Upper lobe of right lung (tissue), 1 donor: ENCODE results near the gene SIPA1L3. TPM values are rescaled to one million over a fixed set of nuclear protein-coding genes. Genes with fewer than 3 reads are reported as not detected.

Experiments used
- ATAC-seq: fragments of 200-7000 bp; cut with Tn5 transposase; one replicate; pipeline ENCODE4 v1.9.1; 2020; ENCODE audit warnings: mild to moderate bottlenecking, moderate library complexity
- DNase-seq: peaks from one replicate; pipeline ENCODE4 v3.0.0-alpha.2; 2020
- H3K27ac ChIP-seq: fragments of 200-600 bp; one replicate; pipeline ENCODE4 v1.8.0; 2022
- H3K27me3 ChIP-seq: fragments of 200-600 bp; one replicate; pipeline ENCODE4 v1.8.0; 2022; ENCODE audit warnings: mild to moderate bottlenecking
- H3K36me3 ChIP-seq: fragments of 200-600 bp; one replicate; pipeline ENCODE4 v1.8.0; 2022
- H3K4me1 ChIP-seq: fragments of 200-600 bp; one replicate; pipeline ENCODE4 v1.8.0; 2022
- H3K4me3 ChIP-seq: fragments of 200-600 bp; one replicate; pipeline ENCODE4 v1.8.0; 2022; ENCODE audit warnings: mild to moderate bottlenecking
- H3K9me3 ChIP-seq: fragments of 200-600 bp; one replicate; pipeline ENCODE4 v1.8.0; 2022
- intact Hi-C: fragments of 100-400 bp; cut with DNase I; formaldehyde crosslinking; loops from one replicate; pipeline ENCODE4 v1.11.0; 2022
- total RNA-seq: library from RNA; stranded (reverse); fragmentation: NEBNext Ultra II Directional; extraction: Animal tissue kit (Norgen Biotek cat#: 25700); gene quantifications from one replicate; pipeline ENCODE4 v1.2.1, GENCODE V29; 2021
- TF ChIP-seq, protein P1 (sequence below): fragments of 200-600 bp; IDR thresholded peaks from one replicate; pipeline ENCODE4 v1.8.0; 2022; ENCODE audit warnings: antibody characterized with exemption
- donor health status: DM: no; HTN: yes; CAD: no; lungs with severe emphysema.

SIPA1L3 gene
- total RNA-seq, 1 donor from 2014 or later: 66.3 TPM

DNA sequence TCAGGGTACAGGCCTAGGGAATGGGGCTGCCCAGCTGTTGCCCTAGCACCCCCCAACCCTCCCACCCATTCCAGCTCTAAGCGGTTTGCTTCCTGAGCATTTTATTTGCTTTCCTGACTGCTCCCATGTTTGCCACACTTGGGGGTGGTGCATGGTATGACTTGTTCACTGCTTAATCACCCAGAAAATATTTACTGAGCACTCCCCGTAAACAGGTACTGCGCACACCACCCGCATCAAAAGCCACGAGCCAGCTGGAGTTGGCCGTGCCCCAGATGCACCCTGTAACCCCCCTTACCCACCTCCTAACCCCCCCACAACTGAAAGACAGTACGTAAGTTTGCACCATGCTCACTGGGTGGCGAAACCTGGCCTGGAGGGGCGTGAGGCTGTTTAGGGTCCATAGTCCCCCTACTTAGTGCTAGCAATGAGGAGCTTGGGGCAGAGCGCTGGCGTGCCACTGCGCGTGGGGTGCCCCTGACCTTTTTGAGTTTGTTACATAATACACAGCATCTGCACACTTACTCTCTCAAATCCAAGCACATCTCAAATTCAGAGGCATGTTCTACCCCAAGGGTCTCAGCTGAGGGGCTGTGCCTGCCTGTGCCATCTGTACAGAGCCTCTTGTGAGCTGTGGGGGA is 287.2 kb downstream of the SIPA1L3 start:
- TF ChIP-seq, protein P1, sequence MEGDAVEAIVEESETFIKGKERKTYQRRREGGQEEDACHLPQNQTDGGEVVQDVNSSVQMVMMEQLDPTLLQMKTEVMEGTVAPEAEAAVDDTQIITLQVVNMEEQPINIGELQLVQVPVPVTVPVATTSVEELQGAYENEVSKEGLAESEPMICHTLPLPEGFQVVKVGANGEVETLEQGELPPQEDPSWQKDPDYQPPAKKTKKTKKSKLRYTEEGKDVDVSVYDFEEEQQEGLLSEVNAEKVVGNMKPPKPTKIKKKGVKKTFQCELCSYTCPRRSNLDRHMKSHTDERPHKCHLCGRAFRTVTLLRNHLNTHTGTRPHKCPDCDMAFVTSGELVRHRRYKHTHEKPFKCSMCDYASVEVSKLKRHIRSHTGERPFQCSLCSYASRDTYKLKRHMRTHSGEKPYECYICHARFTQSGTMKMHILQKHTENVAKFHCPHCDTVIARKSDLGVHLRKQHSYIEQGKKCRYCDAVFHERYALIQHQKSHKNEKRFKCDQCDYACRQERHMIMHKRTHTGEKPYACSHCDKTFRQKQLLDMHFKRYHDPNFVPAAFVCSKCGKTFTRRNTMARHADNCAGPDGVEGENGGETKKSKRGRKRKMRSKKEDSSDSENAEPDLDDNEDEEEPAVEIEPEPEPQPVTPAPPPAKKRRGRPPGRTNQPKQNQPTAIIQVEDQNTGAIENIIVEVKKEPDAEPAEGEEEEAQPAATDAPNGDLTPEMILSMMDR: no peak
- Histone ChIP-seq H3K27me3 (no peaks in the 10 kb centered on the region), H3K4me1 (no peaks in the 10 kb centered on the region), H3K4me3 (no peak overlapping the region), H3K9me3 (no peaks in the 10 kb centered on the region), H3K36me3 (peaks cover 8% of the 10 kb centered on the region), H3K27ac (no peak overlapping the region)
- intact Hi-C loops: no loop called here
- DNase-seq: no peak
- ATAC-seq: no peak

DNA sequence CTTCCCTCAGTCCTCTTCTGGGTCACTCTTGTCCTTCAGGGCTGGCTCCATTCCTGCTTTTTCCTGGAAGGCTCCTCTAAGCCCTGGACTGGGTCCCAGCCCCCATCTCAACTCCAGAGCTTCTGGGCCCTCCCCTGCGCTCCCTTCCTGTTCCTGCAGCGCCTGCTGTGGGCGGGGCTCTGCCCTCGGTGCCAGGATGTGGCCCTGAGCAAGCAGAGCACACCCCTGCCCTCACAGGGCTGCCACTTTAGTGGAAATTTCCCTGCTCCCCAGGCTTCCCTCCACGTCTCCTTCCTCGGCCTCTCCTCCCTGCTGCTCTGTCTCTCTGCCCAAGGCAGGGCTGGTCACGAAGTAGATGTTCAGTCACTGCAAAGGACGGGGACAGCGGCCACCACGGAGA is 288.2 kb downstream of the SIPA1L3 start:
- no peak overlapping the region for H3K27ac ChIP-seq
- no peaks in the 10 kb centered on the region for H3K9me3 ChIP-seq
- H3K36me3 ChIP-seq: peaks cover 9% of the 10 kb centered on the region
- TF ChIP-seq, protein P1: no peak
- DNase-seq (no peak), ATAC-seq (no peak)
- no peak overlapping the region for H3K4me3 ChIP-seq
- intact Hi-C loops: no loop called here
- H3K27me3 ChIP-seq: no peaks in the 10 kb centered on the region
- H3K4me1 ChIP-seq: no peaks in the 10 kb centered on the region

DNA sequence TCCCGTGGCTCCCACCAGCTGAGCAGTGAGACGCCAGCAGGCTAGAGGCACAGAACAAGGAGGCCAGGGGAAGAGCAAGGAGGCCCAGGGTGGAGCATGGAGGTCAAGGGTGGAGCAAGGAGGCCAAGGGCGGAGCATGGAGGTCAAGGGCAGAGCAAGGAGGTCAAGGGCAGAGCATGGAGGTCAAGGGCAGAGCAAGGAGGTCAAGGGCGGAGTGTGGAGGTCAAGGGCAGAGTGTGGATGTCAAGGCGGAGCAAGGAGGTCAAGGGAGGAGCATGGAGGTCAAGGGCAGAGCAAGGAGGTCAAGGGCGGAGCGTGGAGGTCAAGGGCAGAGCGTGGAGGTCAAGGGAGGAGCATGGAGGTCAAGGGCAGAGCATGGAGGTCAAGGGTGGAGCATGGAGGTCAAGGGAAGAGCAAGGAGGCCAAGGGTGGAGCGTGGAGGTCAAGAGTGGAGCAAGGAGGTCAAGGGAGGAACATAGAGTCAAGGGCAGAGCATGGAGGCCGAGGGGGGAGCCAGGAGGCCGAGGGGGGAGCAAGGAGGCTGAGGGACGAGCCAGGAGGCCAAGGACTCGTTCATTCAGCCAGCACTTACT is 289.3 kb downstream of the SIPA1L3 start:
- Histone ChIP-seq H3K27me3 (no peaks in the 10 kb centered on the region), H3K36me3 (peaks cover 9% of the 10 kb centered on the region), H3K9me3 (no peaks in the 10 kb centered on the region), H3K4me3 (no peak overlapping the region), H3K4me1 (no peaks in the 10 kb centered on the region), H3K27ac (no peak overlapping the region)
- DNase-seq: no peak
- intact Hi-C loops: no loop called here
- TF ChIP-seq, protein P1: no peak
- ATAC-seq: no peak

DNA sequence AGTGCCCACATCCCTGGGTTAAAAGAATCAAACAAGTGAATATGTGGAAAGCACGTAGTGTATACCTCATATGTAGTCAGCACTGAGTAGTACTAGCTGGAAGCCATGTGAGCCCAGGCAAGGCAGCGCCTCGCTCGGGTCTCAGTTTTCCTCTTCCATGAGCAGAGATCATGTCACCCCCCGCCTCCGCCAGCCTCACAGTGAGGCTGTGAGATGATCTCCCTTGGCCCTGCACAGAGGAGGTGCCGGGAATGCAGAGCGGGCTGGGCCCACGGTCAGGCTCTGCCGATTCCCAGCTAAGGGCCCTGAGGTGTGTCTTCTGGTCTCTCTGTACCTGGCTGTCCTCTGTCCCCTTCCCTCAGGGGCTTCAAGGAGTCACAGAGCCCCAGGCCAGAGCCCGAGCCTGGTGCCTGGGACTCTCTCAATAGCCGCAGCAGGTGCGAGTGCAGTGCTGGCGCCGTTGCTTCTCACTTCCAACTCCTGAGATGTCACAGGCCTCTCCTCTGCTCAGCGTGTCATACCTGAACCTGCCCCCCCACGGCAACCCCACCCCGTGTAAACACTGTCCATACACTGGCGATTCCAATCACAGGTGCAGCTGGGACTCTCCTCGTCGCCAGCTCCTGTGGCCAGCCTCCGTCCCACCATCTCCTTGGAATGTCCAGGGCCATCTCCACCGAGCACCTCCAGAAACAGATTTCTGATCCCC is 290.1 kb downstream of the SIPA1L3 start:
- no peak for DNase-seq
- Histone ChIP-seq H3K27me3 (no peaks in the 10 kb centered on the region), H3K4me1 (no peaks in the 10 kb centered on the region), H3K4me3 (no peak overlapping the region), H3K9me3 (no peaks in the 10 kb centered on the region), H3K36me3 (peaks cover 9% of the 10 kb centered on the region), H3K27ac (no peak overlapping the region)
- intact Hi-C loops: no loop called here
- no peak for ATAC-seq
- TF ChIP-seq, protein P1: no peak

DNA sequence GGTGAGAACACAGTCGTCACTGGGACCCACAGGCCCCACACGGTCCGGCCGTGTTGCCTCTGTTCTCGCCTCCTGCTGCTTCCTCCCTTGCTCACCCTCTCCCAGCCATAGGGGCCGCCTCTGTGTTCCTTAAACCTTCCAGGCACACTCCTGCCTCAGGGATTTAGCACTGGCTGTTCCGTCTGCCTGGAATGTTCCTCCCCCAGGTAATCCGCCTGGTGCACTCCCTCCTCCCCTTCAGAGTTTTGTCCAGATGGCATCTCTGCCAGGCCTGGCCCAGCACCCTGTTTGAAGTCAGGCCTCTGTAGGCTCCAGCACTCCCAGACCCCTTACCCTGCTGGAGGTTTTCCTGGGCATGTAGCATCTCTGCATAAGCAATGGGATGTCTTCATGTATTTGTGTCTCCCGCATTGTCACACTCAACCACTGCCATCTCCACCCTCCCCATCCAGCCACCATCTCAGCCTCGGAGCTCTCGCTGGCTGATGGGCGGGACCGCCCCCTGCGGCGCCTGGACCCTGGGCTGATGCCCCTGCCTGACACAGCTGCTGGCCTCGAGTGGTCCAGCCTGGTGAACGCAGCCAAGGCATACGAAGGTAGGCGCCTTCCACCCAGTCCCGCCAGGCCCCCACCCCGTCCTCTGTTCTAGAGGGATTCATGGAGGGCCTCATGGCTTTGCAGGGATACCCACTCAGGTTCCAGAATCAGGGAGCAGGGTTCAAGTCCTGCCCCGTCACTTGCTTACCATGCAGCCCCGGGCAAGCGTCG is 291.1 kb downstream of the SIPA1L3 start:
- TF ChIP-seq, protein P1: no peak
- no peak for ATAC-seq
- DNase-seq: no peak
- Histone ChIP-seq H3K4me3 (no peak overlapping the region), H3K27ac (no peak overlapping the region), H3K9me3 (no peaks in the 10 kb centered on the region), H3K4me1 (no peaks in the 10 kb centered on the region), H3K36me3 (peaks cover 13% of the 10 kb centered on the region), H3K27me3 (no peaks in the 10 kb centered on the region)
- intact Hi-C loops: no loop called here
